Duodenal mucosa (tissue), 2 donors: ENCODE data around the gene FMNL3.

Experiments used
- H3K27ac ChIP-seq: one replicate; pipeline ENCODE4 v1.7.0; 2013; ENCODE audit warnings: low read depth, low read length
- H3K27me3 ChIP-seq, 2 donors: one replicate each; pipeline ENCODE4 v1.7.0; 2013; ENCODE audit warnings: low read length in 2 of 2, control low read depth in 1 of 2; ENCODE audit not compliant: insufficient read depth in 2 of 2, control insufficient read depth in 1 of 2
- H3K36me3 ChIP-seq, 2 donors: one replicate each; pipeline ENCODE4 v1.7.0; 2013; ENCODE audit warnings: low read length in 2 of 2, control low read depth in 1 of 2; ENCODE audit not compliant: insufficient read depth in 2 of 2, control insufficient read depth in 1 of 2
- H3K4me1 ChIP-seq, 2 donors: one replicate each; pipeline ENCODE4 v1.7.0; 2013; ENCODE audit warnings: low read length in 2 of 2, control low read depth in 1 of 2; ENCODE audit not compliant: insufficient read depth in 2 of 2, control insufficient read depth in 1 of 2
- H3K4me3 ChIP-seq, 2 donors: one replicate each; pipeline ENCODE4 v1.7.0; 2013; ENCODE audit warnings: low read length in 2 of 2, low read depth in 1 of 2
- H3K9ac ChIP-seq, 2 donors: one replicate each; pipeline ENCODE4 v1.7.0; 2013; ENCODE audit warnings: low read length in 2 of 2, low read depth in 1 of 2
- H3K9me3 ChIP-seq, 2 donors: one replicate each; pipeline ENCODE4 v1.7.0; 2013; ENCODE audit warnings: low read length in 2 of 2, control low read depth in 1 of 2; ENCODE audit not compliant: control insufficient read depth in 1 of 2

Gene FMNL3

DNA sequence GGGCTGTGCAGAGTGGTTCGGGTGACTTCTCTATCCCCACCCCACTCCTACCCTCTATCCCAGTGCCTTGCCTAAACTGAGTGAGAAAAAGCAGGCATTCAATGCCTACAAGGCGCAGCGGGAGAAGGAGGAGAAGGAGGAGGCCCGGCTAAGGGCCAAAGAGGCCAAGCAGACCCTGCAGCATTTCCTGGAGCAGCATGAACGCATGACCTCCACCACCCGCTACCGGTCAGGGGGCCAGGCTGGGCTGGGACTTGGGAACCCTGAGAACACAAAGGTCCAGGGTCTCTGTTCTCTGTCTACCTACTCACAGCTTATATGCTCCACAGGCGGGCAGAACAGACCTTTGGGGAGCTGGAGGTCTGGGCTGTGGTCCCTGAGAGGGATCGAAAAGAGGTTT lies 72.2 kb downstream of the FMNL3 start:
- Histone ChIP-seq H3K9ac (no peak overlapping the region), H3K27me3 (no peaks in the 10 kb centered on the region), H3K4me1 (peaks cover 0 to 9% of the 10 kb centered on the region in 2 donors), H3K27ac (no peak overlapping the region), H3K4me3 (no peak overlapping the region), H3K36me3 (no peaks in the 10 kb centered on the region), H3K9me3 (no peaks in the 10 kb centered on the region)

DNA sequence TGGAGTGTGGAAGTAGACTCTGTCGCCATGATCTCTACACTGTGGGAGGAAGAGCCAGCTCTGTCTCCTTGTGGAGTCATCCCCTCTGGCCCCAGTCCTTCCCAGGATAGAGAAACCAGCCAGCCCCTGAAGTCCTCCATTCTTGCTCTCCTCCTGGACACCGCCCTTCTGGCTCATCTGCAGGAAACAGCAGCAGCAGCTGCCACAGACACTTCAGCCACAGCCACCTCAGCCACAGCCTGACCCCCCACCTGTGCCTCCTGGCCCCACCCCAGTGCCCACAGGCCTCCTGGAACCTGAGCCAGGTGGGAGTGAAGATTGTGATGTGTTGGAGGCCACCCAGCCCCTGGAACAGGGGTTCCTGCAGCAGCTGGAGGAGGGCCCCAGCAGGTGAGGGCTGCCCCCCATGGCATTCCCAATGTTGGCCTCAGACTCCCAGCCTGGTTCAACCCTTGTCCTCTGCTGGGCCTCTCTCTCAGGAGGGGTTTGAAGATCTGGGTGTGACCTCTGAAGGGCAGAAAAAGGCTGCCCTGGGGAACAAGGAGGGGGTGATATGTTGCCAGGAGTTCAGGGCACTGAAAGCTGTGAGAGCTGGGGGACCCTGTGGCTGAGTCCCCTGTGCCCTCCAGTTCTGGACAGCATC lies 73.4 kb downstream of the FMNL3 start:
- Histone ChIP-seq H3K27ac (no peak overlapping the region), H3K4me1 (peaks cover 0 to 9% of the 10 kb centered on the region in 2 donors), H3K27me3 (no peaks in the 10 kb centered on the region), H3K9ac (no peak overlapping the region), H3K9me3 (no peaks in the 10 kb centered on the region), H3K4me3 (no peak overlapping the region), H3K36me3 (no peaks in the 10 kb centered on the region)

DNA sequence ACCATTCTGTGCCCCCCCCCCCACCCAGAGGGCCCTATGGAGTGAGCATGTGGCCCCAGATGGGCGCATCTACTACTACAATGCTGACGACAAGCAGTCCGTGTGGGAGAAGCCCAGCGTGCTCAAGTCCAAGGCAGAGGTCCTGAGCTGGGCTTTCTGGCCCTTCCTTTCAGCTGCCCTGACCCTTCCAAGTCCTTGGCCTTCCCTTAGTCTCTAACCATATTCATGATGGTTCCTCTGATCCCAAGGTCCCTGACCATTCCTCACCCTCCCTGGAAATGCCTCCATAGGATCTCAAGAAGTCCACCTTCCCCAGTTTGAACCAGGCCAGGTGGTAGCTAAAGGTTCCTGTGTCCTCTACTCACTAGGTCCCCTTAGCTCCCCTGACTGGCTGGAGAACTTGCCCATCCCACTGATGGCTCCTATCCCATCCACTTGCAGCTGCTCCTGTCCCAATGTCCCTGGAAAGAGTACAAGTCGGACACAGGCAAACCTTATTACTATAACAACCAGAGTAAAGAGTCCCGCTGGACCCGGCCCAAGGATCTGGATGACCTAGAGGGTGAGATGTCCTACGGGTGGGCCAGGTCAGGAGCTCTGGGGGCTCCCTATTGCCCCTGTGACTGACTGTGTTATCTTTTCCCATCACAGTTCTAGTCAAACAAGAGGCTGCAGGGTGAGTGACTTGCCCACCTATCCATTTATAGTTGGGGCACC lies 74.1 kb downstream of the FMNL3 start:
- no peak overlapping the region for H3K27ac ChIP-seq
- no peaks in the 10 kb centered on the region for H3K36me3 ChIP-seq
- H3K4me1 ChIP-seq: peaks cover 0 to 9% of the 10 kb centered on the region in 2 donors
- no peak overlapping the region for H3K4me3 ChIP-seq
- no peaks in the 10 kb centered on the region for H3K9me3 ChIP-seq
- H3K9ac ChIP-seq: no peak overlapping the region
- no peaks in the 10 kb centered on the region for H3K27me3 ChIP-seq

DNA sequence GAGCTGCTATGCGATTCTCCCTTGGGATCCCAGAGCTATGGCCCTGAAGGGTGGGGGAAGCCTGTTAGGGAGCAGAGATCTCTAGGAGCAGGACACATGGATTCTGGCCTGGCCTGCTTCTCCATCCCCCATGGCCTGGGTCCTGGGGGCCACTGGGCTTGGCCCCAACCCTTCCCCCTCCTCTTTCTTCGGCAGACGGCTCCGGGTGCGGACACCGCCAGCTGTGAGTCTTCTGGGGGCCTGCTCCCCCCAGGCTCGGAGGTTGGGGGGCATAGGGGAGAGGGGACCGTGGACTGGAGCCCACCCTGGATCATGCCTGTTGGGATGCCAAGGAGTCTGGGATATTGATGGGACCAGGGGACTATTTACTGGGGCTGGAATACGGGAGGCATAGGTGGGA lies 74.8 kb downstream of the FMNL3 start:
- H3K9ac ChIP-seq: no peak overlapping the region
- H3K27ac ChIP-seq: no peak overlapping the region
- H3K9me3 ChIP-seq: no peaks in the 10 kb centered on the region
- no peaks in the 10 kb centered on the region for H3K27me3 ChIP-seq
- H3K4me1 ChIP-seq: peaks cover 0 to 9% of the 10 kb centered on the region in 2 donors
- no peaks in the 10 kb centered on the region for H3K36me3 ChIP-seq
- no peak overlapping the region for H3K4me3 ChIP-seq

DNA sequence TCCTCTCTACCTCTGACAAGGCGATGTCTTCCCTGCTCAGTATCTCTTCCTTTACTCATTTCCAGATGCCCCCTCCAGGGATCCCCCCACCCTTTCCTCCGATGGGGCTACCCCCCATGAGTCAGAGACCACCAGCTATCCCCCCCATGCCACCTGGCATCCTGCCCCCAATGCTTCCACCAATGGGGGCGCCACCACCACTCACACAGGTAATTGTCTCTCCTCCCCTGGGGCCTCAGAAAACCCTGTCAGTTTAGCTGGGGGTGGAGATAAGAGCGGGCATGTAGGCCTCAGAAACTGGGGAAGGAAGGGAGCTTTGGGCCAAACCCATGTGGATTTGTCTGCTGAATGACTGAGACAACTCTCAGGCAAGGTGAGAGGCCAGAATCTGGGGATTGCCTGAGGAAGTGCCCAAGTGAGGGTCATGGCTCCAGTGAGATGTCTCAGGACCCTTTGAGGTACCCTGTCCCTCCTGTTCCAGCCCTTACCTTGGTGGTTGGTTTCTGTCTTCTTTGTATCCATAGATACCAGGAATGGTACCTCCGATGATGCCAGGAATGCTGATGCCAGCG lies 75.8 kb downstream of the FMNL3 start:
- Histone ChIP-seq H3K27ac (no peak overlapping the region), H3K4me3 (no peak overlapping the region), H3K9ac (no peak overlapping the region), H3K27me3 (no peaks in the 10 kb centered on the region), H3K36me3 (no peaks in the 10 kb centered on the region), H3K9me3 (no peaks in the 10 kb centered on the region), H3K4me1 (no peaks in the 10 kb centered on the region)

DNA sequence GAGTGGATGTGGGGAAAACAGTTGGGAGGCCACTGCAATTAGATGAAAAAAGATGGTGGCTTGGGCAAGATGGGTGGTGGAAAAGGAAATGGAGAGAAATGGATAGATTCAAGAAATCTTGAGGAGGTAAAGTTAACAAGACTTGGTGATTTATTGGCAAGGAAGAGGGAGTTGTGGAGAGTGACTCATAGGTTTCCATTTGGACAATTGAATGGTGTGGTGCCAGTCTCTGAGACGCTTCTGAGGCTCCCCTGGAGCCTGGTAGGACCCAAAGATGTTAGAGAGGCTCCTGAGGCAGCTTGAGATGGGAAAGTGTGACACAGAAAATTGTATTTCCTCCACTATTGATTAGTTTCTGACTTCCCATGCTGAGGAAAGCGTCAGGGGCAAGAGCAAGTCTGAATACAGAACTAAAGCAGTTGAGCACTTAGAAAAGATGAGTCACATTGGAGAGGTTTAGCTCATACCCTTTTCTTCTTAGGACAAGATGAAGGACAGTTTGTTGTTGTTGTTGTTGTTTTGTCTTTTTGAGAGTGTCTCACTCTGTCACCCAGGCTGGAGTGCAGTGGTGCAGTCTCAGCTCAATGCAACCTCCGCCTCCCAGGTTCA lies 79.3 kb downstream of the FMNL3 start:
- Histone ChIP-seq H3K9ac (no peak overlapping the region), H3K9me3 (no peaks in the 10 kb centered on the region), H3K36me3 (no peaks in the 10 kb centered on the region), H3K4me1 (peaks cover 0 to under 1% of the 10 kb centered on the region in 2 donors), H3K4me3 (no peak overlapping the region), H3K27me3 (no peaks in the 10 kb centered on the region), H3K27ac (no peak overlapping the region)

DNA sequence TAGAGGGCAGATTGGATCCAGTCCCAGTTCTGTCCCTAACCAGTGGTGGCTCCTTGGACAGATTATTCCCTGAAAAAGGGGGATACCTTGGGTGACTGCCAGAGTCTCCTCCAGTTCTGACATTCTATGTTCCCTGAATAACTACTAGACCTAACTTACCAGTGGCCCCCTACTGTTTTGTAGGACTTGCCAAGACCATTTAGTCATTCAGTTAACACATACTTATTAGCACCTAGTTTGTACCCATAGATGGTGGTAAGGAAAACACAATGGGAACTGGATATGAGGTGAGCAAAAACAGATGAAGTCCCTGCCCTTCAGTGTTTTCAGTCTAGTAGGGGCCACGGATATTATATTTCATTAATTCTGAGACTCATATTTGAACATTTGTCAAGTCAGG lies 80.4 kb downstream of the FMNL3 start:
- H3K4me1 ChIP-seq: peaks cover 7 to 9% of the 10 kb centered on the region in 2 donors
- H3K27me3 ChIP-seq: no peaks in the 10 kb centered on the region
- no peak overlapping the region for H3K4me3 ChIP-seq
- no peak overlapping the region for H3K27ac ChIP-seq
- no peaks in the 10 kb centered on the region for H3K36me3 ChIP-seq
- H3K9me3 ChIP-seq: no peaks in the 10 kb centered on the region
- no peak overlapping the region for H3K9ac ChIP-seq

DNA sequence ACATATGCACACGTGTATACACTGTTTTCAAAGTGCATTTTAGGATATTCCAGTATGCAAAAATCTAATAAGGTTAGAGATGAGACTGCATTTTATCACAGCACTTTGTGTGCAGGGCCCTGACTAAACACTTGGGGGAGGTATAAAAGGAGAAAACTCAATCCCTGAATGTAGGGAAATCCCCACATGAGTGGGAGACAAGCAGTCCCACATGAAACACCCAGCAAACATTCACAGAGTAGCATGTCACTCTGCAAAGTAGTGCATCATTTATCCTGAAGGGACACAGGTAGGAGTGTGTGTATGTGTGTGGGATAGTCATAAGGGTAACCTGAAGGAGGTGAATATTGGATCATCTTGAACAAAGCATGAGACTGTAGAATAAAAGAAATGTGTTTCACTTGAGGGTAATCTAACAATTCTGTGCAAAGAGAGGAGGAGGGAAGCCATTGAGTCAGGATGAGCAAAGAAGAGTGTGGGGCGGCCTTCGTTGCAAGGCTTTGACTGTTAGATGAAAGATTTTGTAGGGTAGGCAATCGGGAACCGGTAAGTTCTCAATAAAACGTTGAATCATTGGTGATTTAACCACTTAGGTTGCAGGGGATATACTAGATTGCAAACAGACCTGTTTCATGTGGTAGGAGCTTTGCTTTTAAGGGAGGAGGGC lies 80.9 kb downstream of the FMNL3 start:
- Histone ChIP-seq H3K4me1 (peaks cover 12 to 14% of the 10 kb centered on the region in 2 donors), H3K4me3 (no peak overlapping the region), H3K9me3 (no peaks in the 10 kb centered on the region), H3K36me3 (no peaks in the 10 kb centered on the region), H3K27ac (no peak overlapping the region), H3K27me3 (no peaks in the 10 kb centered on the region), H3K9ac (no peak overlapping the region)

DNA sequence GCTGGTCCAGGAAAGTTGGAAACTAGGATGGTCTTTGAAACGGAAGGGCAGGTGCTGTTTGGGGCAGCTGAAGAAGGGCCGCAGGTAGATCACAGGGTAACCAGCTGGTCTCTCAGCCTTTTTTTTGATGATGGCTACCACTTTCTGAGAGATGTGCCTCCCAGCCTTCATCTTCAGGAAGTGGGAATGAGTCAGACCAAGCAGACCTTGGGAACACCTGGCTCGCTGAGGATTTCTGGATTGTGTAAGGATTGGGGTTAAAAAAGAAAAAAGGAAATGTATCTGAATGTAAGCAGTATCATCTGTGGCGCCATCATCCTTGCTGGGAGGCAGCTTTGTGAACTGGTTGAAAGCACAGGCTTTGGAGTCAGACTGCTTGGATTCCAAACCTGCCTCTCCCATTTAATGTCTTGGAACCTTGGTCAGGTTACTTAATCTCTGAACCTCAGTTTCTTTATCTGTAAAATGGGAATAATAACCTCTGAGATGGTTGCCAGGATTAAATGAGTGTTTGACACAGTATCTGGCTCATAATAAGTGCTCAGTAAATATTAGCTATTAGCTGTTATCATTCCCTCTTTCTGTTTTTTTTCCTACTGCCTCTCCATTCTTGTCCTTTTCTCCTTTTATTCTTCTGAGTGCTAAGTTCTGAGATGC lies 82.2 kb downstream of the FMNL3 start:
- Histone ChIP-seq H3K36me3 (no peaks in the 10 kb centered on the region), H3K27ac (no peak overlapping the region), H3K27me3 (no peaks in the 10 kb centered on the region), H3K4me1 (peaks cover 12 to 17% of the 10 kb centered on the region in 2 donors), H3K9me3 (no peaks in the 10 kb centered on the region), H3K4me3 (no peak overlapping the region), H3K9ac (no peak overlapping the region)
